WTC11 (cell line): ENCODE data around the gene PPP6R3. TPM values are rescaled to one million over a fixed set of nuclear protein-coding genes. Genes with fewer than 3 reads are reported as not detected.
A peak's percentile ranks its signal among the peaks of the same experiment; 100 is the strongest.

Experiments
- ATAC-seq: fragments of 200-7000 bp; cut with Tn5 transposase; 2 replicates; pipeline ENCODE4 v1.10.0; 2021; ENCODE audit warnings: mild to moderate bottlenecking, moderate library complexity
- CTCF ChIA-PET: fragments of 300-600 bp; sonication (Branson Sonifier 250); formaldehyde crosslinking; loops from one replicate; lab custom pipeline; 2021; ENCODE audit warnings: antibody characterized with exemption; lab: Charles Lee
- POLR2A ChIA-PET: fragments of 350-600 bp; sonication (Branson Sonifier 250); formaldehyde crosslinking; loops from one replicate; lab custom pipeline; 2021; ENCODE audit warnings: antibody characterized with exemption; lab: Charles Lee
- DNase-seq: peaks from one replicate; pipeline ENCODE4 v3.0.0; 2021; ENCODE audit warnings: low spot score
- H3K27ac Mint-ChIP-seq: 2 replicates; pipeline ENCODE4 v1.8.0; 2021; ENCODE audit warnings: mixed read lengths
- H3K27me3 Mint-ChIP-seq: 2 replicates; pipeline ENCODE4 v1.8.0; 2021; ENCODE audit warnings: low read depth, mild to moderate bottlenecking, moderate library complexity, mixed read lengths
- H3K36me3 Mint-ChIP-seq: 2 replicates; pipeline ENCODE4 v1.8.0; 2021; ENCODE audit warnings: mixed read lengths
- H3K4me1 Mint-ChIP-seq: 2 replicates; pipeline ENCODE4 v1.8.0; 2022; ENCODE audit warnings: mixed read lengths
- H3K4me3 Mint-ChIP-seq: 2 replicates; pipeline ENCODE4 v1.8.0; 2021; ENCODE audit warnings: mild to moderate bottlenecking, moderate library complexity, mixed read lengths
- H3K9me3 Mint-ChIP-seq: 2 replicates; pipeline ENCODE4 v1.8.0; 2021; ENCODE audit warnings: mixed read lengths
- CBFB ChIP-seq: sonication (generic); formaldehyde crosslinking; IDR thresholded peaks from 2 replicates; pipeline ENCODE4 v1.8.1; 2022; ENCODE audit warnings: mild to moderate bottlenecking, low read depth, missing genetic modification reagents
- ELF4 ChIP-seq: sonication (generic); formaldehyde crosslinking; IDR thresholded peaks from 2 replicates; pipeline ENCODE4 v1.8.1; 2022; ENCODE audit warnings: low read depth, mild to moderate bottlenecking, moderate library complexity, missing genetic modification reagents
- ETV6 ChIP-seq: sonication (generic); formaldehyde crosslinking; IDR thresholded peaks from 2 replicates; pipeline ENCODE4 v1.8.1; 2022; ENCODE audit warnings: mild to moderate bottlenecking, missing genetic modification reagents
- MXD4 ChIP-seq: fragments of 250-450 bp; sonication (Bioruptor Pico); IDR thresholded peaks from 2 replicates; pipeline ENCODE4 v1.8.0; 2021; ENCODE audit warnings: mild to moderate bottlenecking, moderate library complexity, borderline replicate concordance
- NFE2L1 ChIP-seq: sonication (generic); formaldehyde crosslinking; IDR thresholded peaks from 2 replicates; pipeline ENCODE4 v1.8.1; 2023; ENCODE audit warnings: missing genetic modification reagents
- NR1H2 ChIP-seq: sonication (generic); formaldehyde crosslinking; IDR thresholded peaks from 2 replicates; pipeline ENCODE4 v1.9.0; 2021; ENCODE audit warnings: mild to moderate bottlenecking, moderate library complexity, missing genetic modification reagents
- RELA ChIP-seq: sonication (generic); formaldehyde crosslinking; IDR thresholded peaks from 2 replicates; pipeline ENCODE4 v1.8.1; 2022; ENCODE audit warnings: missing genetic modification reagents, mild to moderate bottlenecking, borderline replicate concordance
- SOX15 ChIP-seq: fragments of 250-450 bp; sonication (Bioruptor Pico); IDR thresholded peaks from 2 replicates; pipeline ENCODE4 v1.9.0; 2021; ENCODE audit warnings: mild to moderate bottlenecking
- SP1 ChIP-seq: sonication (generic); formaldehyde crosslinking; conservative IDR thresholded peaks from 2 replicates; pipeline ENCODE4 v1.8.1; 2022; ENCODE audit warnings: missing genetic modification reagents
- TEAD1 ChIP-seq: sonication (generic); formaldehyde crosslinking; IDR thresholded peaks from 2 replicates; pipeline ENCODE4 v1.8.0; 2022; ENCODE audit warnings: mild to moderate bottlenecking, missing genetic modification reagents
- TP53 ChIP-seq: sonication (generic); formaldehyde crosslinking; IDR thresholded peaks from 2 replicates; pipeline ENCODE4 v1.8.1; 2023; ENCODE audit warnings: mild to moderate bottlenecking, missing genetic modification reagents
- ZBTB21 ChIP-seq: sonication (generic); formaldehyde crosslinking; IDR thresholded peaks from 2 replicates; pipeline ENCODE4 v1.8.1; 2023; ENCODE audit warnings: mild to moderate bottlenecking, missing genetic modification reagents, borderline replicate concordance
- ZNF416 ChIP-seq: fragments of 250-450 bp; sonication (Bioruptor Pico); IDR thresholded peaks from 2 replicates; pipeline ENCODE4 v1.9.0; 2021; ENCODE audit warnings: mild to moderate bottlenecking, inconsistent platforms
- ZNF671 ChIP-seq: fragments of 250-450 bp; sonication (Bioruptor Pico); IDR thresholded peaks from 2 replicates; pipeline ENCODE4 v1.8.0; 2021; ENCODE audit warnings: mild to moderate bottlenecking
- total RNA-seq: library from RNA; stranded (reverse); gene quantifications from 3 replicates; pipeline ENCODE4 v1.2.3, GENCODE V29; 2021
- TF ChIP-seq, protein P1 (sequence below): fragments of 250-450 bp; sonication (Bioruptor Pico); IDR thresholded peaks from 2 replicates; pipeline ENCODE4 v1.9.0; 2021; ENCODE audit warnings: mild to moderate bottlenecking
- TF ChIP-seq, protein P2 (sequence below): sonication (generic); formaldehyde crosslinking; IDR thresholded peaks from 2 replicates; pipeline ENCODE4 v1.8.1; 2023; ENCODE audit warnings: mild to moderate bottlenecking, missing genetic modification reagents
- TF ChIP-seq, protein P3 (sequence below): sonication (generic); formaldehyde crosslinking; IDR thresholded peaks from 2 replicates; pipeline ENCODE4 v1.8.0; 2022; ENCODE audit warnings: mild to moderate bottlenecking, missing genetic modification reagents
- TF ChIP-seq, protein P4 (sequence below): fragments of 250-450 bp; sonication (Bioruptor Pico); IDR thresholded peaks from 2 replicates; pipeline ENCODE4 v1.9.0; 2021; ENCODE audit warnings: moderate library complexity, mild to moderate bottlenecking, inconsistent platforms, borderline replicate concordance
- TF ChIP-seq, protein P5 (sequence below): sonication (generic); formaldehyde crosslinking; IDR thresholded peaks from 2 replicates; pipeline ENCODE4 v1.8.1; 2022; ENCODE audit warnings: low read depth, mild to moderate bottlenecking, moderate library complexity, missing genetic modification reagents, borderline replicate concordance
- TF ChIP-seq, protein P6 (sequence below): sonication (generic); formaldehyde crosslinking; IDR thresholded peaks from 2 replicates; pipeline ENCODE4 v1.8.1; 2023; ENCODE audit warnings: mild to moderate bottlenecking, missing genetic modification reagents, moderate library complexity
- TF ChIP-seq, protein P7 (sequence below): sonication (generic); formaldehyde crosslinking; IDR thresholded peaks from 2 replicates; pipeline ENCODE4 v1.8.1; 2022; ENCODE audit warnings: mild to moderate bottlenecking, moderate library complexity, missing genetic modification reagents

The PPP6R3 gene
- total RNA-seq, 1 experiment from 2014 or later, result 138 TPM

DNA sequence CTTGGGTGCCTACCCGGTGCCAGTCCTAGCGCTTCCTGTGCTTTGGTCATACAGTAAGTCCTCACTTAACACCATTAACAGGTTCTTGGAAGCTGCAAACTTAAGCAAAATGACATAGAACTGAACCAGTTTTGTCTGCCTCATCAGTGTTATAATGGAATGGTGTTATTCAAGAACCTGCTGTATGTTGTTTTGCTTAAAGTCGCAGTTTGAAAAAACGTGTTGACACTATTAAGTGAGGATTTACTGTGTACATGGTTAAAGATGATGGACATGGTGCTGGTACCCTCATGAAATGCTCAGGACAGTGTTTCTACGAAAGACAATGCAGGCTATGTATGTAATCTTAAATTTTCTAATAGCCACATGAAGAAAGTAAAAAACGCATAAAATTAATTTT, 41.3 kb downstream of the PPP6R3 start:
- H3K27me3 Mint-ChIP-seq, result no peaks in the 10 kb centered on the region
- DNase-seq, result no peak
- CTCF ChIA-PET, result interaction anchor here (1.3 kb wide), 1 partner anchor 13 kb away, joined by 3 read pairs; no protein-coding TSS in a partner anchor
- H3K4me3 Mint-ChIP-seq, result no peak overlapping the region
- no peaks in the 10 kb centered on the region for H3K36me3 Mint-ChIP-seq
- POLR2A ChIA-PET, result no interaction called here
- TF ChIP-seq, protein P1, sequence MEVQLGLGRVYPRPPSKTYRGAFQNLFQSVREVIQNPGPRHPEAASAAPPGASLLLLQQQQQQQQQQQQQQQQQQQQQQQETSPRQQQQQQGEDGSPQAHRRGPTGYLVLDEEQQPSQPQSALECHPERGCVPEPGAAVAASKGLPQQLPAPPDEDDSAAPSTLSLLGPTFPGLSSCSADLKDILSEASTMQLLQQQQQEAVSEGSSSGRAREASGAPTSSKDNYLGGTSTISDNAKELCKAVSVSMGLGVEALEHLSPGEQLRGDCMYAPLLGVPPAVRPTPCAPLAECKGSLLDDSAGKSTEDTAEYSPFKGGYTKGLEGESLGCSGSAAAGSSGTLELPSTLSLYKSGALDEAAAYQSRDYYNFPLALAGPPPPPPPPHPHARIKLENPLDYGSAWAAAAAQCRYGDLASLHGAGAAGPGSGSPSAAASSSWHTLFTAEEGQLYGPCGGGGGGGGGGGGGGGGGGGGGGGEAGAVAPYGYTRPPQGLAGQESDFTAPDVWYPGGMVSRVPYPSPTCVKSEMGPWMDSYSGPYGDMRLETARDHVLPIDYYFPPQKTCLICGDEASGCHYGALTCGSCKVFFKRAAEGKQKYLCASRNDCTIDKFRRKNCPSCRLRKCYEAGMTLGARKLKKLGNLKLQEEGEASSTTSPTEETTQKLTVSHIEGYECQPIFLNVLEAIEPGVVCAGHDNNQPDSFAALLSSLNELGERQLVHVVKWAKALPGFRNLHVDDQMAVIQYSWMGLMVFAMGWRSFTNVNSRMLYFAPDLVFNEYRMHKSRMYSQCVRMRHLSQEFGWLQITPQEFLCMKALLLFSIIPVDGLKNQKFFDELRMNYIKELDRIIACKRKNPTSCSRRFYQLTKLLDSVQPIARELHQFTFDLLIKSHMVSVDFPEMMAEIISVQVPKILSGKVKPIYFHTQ (CRISPR knock-in tag), result no peak
- no peak for TF ChIP-seq ZBTB21
- TF ChIP-seq RELA (CRISPR knock-in tag), result no peak
- TF ChIP-seq NFE2L1, result no peak
- TF ChIP-seq, protein P2, sequence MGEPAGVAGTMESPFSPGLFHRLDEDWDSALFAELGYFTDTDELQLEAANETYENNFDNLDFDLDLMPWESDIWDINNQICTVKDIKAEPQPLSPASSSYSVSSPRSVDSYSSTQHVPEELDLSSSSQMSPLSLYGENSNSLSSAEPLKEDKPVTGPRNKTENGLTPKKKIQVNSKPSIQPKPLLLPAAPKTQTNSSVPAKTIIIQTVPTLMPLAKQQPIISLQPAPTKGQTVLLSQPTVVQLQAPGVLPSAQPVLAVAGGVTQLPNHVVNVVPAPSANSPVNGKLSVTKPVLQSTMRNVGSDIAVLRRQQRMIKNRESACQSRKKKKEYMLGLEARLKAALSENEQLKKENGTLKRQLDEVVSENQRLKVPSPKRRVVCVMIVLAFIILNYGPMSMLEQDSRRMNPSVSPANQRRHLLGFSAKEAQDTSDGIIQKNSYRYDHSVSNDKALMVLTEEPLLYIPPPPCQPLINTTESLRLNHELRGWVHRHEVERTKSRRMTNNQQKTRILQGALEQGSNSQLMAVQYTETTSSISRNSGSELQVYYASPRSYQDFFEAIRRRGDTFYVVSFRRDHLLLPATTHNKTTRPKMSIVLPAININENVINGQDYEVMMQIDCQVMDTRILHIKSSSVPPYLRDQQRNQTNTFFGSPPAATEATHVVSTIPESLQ, result no peak
- TF ChIP-seq, protein P3, sequence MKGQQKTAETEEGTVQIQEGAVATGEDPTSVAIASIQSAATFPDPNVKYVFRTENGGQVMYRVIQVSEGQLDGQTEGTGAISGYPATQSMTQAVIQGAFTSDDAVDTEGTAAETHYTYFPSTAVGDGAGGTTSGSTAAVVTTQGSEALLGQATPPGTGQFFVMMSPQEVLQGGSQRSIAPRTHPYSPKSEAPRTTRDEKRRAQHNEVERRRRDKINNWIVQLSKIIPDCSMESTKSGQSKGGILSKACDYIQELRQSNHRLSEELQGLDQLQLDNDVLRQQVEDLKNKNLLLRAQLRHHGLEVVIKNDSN, result no peak
- TF ChIP-seq SOX15 (CRISPR knock-in tag), result no peak
- TF ChIP-seq, protein P4, sequence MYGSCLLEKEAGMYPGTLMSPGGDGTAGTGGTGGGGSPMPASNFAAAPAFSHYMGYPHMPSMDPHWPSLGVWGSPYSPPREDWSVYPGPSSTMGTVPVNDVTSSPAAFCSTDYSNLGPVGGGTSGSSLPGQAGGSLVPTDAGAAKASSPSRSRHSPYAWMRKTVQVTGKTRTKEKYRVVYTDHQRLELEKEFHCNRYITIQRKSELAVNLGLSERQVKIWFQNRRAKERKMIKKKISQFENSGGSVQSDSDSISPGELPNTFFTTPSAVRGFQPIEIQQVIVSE, result no peak
- TF ChIP-seq, protein P5, sequence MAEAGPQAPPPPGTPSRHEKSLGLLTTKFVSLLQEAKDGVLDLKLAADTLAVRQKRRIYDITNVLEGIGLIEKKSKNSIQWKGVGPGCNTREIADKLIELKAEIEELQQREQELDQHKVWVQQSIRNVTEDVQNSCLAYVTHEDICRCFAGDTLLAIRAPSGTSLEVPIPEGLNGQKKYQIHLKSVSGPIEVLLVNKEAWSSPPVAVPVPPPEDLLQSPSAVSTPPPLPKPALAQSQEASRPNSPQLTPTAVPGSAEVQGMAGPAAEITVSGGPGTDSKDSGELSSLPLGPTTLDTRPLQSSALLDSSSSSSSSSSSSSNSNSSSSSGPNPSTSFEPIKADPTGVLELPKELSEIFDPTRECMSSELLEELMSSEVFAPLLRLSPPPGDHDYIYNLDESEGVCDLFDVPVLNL (CRISPR knock-in tag), result no peak
- H3K27ac Mint-ChIP-seq, result no peak overlapping the region
- ATAC-seq, result no peak
- H3K9me3 Mint-ChIP-seq, result no peaks in the 10 kb centered on the region
- H3K4me1 Mint-ChIP-seq, result peaks cover 64% of the 10 kb centered on the region

DNA sequence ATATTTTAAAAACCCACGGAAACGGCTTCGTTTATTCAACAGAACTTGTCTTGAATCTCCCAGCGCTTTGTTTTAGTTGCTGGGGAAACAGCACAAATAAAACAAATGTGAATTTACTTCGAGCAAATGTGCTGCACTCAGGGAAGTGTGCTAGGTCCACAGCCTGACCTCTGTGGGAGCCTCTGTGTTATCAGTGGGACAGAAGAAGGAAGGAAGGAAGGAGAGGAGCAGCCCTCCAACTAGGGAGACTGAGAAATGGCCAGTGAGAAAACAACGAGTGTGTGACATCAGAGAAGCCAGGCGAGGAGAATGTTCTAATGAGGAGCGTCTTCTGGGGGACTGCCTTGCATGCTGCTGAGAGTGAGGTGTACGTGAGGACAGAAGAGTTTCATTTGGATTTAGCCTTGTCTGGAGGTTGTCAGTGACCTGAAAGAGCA, 42.7 kb downstream of the PPP6R3 start:
- H3K36me3 Mint-ChIP-seq, result no peaks in the 10 kb centered on the region
- ChIA-PET CTCF (no interaction called here), POLR2A (no interaction called here)
- H3K9me3 Mint-ChIP-seq, result no peaks in the 10 kb centered on the region
- DNase-seq (no peak), ATAC-seq (no peak)
- TF ChIP-seq ZNF671 (CRISPR knock-in tag) (no peak), SP1 (CRISPR knock-in tag) (no peak), ZNF416 (CRISPR knock-in tag) (no peak), MXD4 (no peak), NR1H2 (CRISPR knock-in tag) (no peak), ELF4 (CRISPR knock-in tag) (no peak), ETV6 (CRISPR knock-in tag) (no peak), NFE2L1 (no peak), TP53 (no peak), CBFB (no peak), TEAD1 (CRISPR knock-in tag) (no peak)
- TF ChIP-seq, protein P6, sequence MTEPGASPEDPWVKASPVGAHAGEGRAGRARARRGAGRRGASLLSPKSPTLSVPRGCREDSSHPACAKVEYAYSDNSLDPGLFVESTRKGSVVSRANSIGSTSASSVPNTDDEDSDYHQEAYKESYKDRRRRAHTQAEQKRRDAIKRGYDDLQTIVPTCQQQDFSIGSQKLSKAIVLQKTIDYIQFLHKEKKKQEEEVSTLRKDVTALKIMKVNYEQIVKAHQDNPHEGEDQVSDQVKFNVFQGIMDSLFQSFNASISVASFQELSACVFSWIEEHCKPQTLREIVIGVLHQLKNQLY (CRISPR knock-in tag), result no peak
- TF ChIP-seq, protein P7, sequence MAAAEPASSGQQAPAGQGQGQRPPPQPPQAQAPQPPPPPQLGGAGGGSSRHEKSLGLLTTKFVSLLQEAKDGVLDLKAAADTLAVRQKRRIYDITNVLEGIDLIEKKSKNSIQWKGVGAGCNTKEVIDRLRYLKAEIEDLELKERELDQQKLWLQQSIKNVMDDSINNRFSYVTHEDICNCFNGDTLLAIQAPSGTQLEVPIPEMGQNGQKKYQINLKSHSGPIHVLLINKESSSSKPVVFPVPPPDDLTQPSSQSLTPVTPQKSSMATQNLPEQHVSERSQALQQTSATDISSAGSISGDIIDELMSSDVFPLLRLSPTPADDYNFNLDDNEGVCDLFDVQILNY (CRISPR knock-in tag), result no peak
- no peak overlapping the region for H3K4me3 Mint-ChIP-seq
- peaks cover 64% of the 10 kb centered on the region for H3K4me1 Mint-ChIP-seq
- peak overlapping the region; percentile 98 for H3K27ac Mint-ChIP-seq
- no peaks in the 10 kb centered on the region for H3K27me3 Mint-ChIP-seq
